SU-DHL-6 (cell line): ENCODE results near the gene ACP2.

Source experiments
- EZH2phosphoT487 ChIP-seq: fragments of 200-600 bp; sonication (generic), shearing (Covaris generic); conservative IDR thresholded peaks from 2 replicates; pipeline ENCODE4 v1.6.1; 2018; ENCODE audit warnings: mild to moderate bottlenecking, antibody characterized with exemption, low read length, moderate library complexity, mixed read lengths
- TF ChIP-seq, protein P1 (sequence below): fragments of 200-600 bp; sonication (generic); IDR thresholded peaks from one replicate; pipeline ENCODE4 v1.5.1; 2017; ENCODE audit warnings: antibody characterized with exemption, mild to moderate bottlenecking, low read length, moderate library complexity; ENCODE audit not compliant: insufficient read depth, poor library complexity, severe bottlenecking

DNA sequence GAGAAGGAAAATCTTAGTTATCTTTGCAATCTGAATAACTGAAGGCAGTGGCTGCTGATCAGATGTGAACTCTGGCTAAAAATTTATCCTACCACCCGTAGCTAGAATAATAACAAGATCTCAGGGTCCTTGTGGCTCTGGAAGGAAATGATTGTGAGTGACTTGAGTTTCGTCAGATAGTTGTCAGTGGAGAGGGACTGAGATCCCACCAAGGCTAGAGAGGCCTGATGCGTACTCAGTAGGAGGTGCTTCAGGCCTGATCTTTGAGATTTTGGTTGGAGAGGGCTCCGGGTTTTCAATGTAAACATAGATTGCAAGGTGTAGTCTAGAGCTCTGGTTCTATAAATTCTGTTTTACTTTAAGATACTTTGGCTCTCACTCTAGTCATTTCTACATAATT is 22.7 kb upstream of the ACP2 start:
- TF ChIP-seq, protein P1, sequence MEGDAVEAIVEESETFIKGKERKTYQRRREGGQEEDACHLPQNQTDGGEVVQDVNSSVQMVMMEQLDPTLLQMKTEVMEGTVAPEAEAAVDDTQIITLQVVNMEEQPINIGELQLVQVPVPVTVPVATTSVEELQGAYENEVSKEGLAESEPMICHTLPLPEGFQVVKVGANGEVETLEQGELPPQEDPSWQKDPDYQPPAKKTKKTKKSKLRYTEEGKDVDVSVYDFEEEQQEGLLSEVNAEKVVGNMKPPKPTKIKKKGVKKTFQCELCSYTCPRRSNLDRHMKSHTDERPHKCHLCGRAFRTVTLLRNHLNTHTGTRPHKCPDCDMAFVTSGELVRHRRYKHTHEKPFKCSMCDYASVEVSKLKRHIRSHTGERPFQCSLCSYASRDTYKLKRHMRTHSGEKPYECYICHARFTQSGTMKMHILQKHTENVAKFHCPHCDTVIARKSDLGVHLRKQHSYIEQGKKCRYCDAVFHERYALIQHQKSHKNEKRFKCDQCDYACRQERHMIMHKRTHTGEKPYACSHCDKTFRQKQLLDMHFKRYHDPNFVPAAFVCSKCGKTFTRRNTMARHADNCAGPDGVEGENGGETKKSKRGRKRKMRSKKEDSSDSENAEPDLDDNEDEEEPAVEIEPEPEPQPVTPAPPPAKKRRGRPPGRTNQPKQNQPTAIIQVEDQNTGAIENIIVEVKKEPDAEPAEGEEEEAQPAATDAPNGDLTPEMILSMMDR, result no peak
- TF ChIP-seq EZH2phosphoT487, result no peak
